22Rv1 (cell line): ENCODE measurements around the gene TMC7.

Experiments
- H3K27ac ChIP-seq: fragments of 450-650 bp; 2 replicates; pipeline ENCODE4 v1.5.1; 2017
- ZFX ChIP-seq: fragments of 450-650 bp; IDR thresholded peaks from 2 replicates; pipeline ENCODE4 v1.6.1; 2017; ENCODE audit warnings: antibody characterized with exemption, borderline replicate concordance
- TF ChIP-seq, protein P1 (sequence below): fragments of 450-650 bp; IDR thresholded peaks from 2 replicates; pipeline ENCODE4 v1.5.1; 2017; ENCODE audit warnings: mild to moderate bottlenecking

The TMC7 gene

GRCh38 chr16:19077879-19078278 lies 94.1 kb downstream of the TMC7 start:
- TF ChIP-seq, protein P1, sequence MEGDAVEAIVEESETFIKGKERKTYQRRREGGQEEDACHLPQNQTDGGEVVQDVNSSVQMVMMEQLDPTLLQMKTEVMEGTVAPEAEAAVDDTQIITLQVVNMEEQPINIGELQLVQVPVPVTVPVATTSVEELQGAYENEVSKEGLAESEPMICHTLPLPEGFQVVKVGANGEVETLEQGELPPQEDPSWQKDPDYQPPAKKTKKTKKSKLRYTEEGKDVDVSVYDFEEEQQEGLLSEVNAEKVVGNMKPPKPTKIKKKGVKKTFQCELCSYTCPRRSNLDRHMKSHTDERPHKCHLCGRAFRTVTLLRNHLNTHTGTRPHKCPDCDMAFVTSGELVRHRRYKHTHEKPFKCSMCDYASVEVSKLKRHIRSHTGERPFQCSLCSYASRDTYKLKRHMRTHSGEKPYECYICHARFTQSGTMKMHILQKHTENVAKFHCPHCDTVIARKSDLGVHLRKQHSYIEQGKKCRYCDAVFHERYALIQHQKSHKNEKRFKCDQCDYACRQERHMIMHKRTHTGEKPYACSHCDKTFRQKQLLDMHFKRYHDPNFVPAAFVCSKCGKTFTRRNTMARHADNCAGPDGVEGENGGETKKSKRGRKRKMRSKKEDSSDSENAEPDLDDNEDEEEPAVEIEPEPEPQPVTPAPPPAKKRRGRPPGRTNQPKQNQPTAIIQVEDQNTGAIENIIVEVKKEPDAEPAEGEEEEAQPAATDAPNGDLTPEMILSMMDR, result no peak
- no peak for TF ChIP-seq ZFX
- peak overlapping the region; percentile 71 for H3K27ac ChIP-seq

DNA sequence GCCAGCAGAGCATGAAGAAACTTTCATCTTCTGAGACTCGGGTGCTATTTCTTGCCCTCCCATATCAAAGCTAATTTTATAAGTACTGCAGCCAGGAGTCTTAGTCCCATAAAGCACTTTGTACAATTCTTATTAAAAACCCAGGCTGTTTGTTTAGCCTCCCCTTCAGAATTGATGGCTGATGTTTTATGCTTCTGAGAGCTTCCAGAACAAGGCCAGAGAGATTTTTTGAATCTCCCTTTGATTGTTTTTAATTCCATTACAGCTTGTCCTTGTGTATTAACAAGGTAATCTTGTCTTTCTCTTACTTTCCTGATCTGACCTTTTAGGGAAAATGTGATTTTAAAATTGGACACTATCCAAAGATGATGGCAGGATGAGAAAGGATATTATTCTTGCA lies 99.9 kb downstream of the TMC7 start:
- no peak overlapping the region for H3K27ac ChIP-seq

DNA sequence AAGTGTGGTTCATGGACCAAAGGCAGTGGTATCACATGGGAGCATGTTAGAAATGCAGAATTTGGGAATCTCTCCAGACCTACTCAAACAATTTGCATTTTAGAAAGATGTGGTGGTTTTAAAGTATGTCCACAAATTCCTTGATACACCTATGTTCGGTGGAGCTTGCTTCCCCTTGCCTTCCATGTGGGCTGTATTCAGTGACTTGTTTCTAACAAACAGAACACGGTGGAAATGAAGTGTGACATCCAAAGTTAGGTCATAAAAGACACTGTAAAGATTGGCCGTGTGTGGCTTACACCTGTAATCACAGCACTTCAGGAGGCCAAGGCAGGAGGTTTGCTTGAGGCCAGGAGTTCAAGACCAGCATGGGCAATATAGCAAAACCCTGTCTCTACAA lies 100.4 kb downstream of the TMC7 start:
- H3K27ac ChIP-seq, result no peak overlapping the region
- TF ChIP-seq, protein P1, result no peak
- no peak for TF ChIP-seq ZFX

More for the DNA sequence above, 99.9 kb downstream of the TMC7 start:
- TF ChIP-seq ZFX, result no peak
- TF ChIP-seq, protein P1, result no peak

DNA sequence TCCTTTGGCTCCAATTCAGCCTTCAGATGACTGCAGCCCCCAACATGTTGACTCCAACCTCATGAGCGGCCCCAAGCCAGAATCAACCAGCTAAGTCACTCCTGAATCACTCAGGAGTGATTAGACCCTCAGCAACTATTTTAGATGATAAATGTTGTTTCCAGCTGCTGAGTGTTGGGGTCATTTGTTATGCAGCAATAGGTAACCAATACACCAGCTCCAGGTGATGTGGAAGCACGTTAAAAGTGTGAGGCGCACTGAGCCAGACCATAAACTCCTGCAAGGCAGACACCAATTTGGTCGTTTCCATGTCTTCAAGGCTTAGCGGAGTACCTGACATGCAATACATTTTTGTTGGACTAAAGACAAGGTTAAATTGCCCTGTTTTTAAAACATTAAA lies 101.1 kb downstream of the TMC7 start:
- H3K27ac ChIP-seq, result no peak overlapping the region

GRCh38 chr16:19085679-19086200 lies 102.0 kb downstream of the TMC7 start:
- TF ChIP-seq, protein P1, result no peak
- no peak for TF ChIP-seq ZFX
- no peak overlapping the region for H3K27ac ChIP-seq

More for the DNA sequence above, 101.1 kb downstream of the TMC7 start:
- no peak for TF ChIP-seq ZFX
- TF ChIP-seq, protein P1, result no peak

DNA sequence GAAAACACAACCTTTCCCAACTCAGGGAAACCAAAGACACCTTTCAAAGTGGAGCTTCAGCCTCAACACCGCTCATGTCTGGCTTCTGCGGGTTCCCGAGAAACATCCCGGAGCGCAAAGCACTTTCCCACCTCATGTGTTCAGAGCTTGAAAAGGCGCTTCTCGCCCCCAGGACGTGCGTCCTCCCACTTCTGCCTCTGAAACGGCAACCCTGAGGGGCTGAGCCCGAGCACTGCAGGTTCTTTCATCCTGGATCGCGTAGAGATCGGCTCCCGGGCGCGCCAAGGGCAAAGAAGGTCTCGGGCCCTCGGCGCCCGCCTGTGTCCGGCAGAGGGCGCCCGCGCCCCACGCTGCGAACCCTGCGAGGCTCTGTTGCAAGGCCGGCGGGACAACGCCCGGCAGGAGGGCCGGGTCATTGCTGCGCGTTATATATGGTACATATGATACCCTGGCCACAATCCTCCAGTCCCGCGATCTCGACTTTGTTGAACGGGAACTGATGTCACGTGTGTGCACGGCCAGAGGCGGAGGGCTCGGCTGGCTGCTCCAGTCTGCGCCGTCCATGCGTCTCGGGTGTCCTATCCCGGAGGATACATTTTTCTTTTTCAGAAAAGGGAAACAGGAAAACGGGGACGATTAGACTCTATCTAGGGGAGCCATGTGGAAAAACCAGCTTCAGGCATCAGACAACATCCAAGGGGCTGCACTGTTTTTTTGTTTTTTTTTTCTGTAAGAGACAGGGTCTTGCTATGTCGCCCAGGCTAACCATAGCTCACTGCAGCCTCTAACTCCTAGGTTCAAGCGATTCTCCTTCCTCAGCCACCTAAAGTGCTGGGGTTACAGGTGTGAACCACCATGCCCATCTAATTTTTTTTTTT lies 102.8 kb downstream of the TMC7 start:
- TF ChIP-seq ZFX, result no peak
- TF ChIP-seq, protein P1, result peak; percentile 99
- H3K27ac ChIP-seq, result no peak overlapping the region

DNA sequence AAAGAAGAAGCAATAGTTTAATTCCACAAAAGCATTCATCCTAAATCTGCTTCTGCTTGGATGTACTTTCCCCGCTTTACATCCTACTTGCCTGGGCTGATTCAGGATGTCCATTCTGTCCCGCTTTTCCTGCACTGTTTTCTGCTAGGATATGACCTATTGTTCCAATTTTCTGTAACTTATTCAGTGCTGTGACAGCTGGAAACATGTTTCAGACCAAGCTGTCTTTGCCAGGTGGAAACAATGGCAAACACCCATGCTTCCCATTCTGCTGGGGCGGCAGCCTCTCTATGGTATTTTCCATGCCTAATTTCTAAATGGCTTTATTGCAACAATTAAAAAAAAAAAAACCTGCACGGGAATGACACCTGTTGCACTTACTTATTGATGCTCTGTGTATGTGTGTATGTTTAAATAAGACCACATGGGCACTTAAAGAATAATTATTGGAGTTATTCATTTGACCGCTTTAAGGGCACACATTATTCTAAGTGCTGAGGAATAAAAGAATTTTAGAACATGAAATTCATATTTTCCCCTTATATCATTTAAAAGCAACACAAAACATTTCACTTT lies 104.7 kb downstream of the TMC7 start:
- no peak overlapping the region for H3K27ac ChIP-seq
- no peak for TF ChIP-seq ZFX
- TF ChIP-seq, protein P1, result no peak
